ENCODE results near the gene HIPK4. TPM values are rescaled to one million over a fixed set of nuclear protein-coding genes. Genes with fewer than 3 reads are reported as not detected.
A peak's percentile ranks its signal among the peaks of the same experiment; 100 is the strongest.

The HIPK4 gene
- total and polyA plus RNA-seq, 9 of the 15 experiments (the other 6 are each of a cell fraction or from before 2014, with no cell fraction given) = 0.06 to 0.09 TPM; not detected in 7

- Histone ChIP-seq H3K79me2 (ENCODE audit: control insufficient read depth, insufficient read depth, low read length) (no peaks in the 10 kb centered on the region), H3K27ac (ENCODE audit: extremely low read depth, low read depth, low read length) (no peak overlapping the region), H2AFZ (ENCODE audit: low read depth, low read length) (no peak overlapping the region), H3K9ac (ENCODE audit: insufficient read depth in 1 of 2, low read depth in 2 of 2, low read length in 2 of 2) (no peak overlapping the region), H4K20me1 (replicated peaks; ENCODE audit: control insufficient read depth, insufficient read depth, low read length) (no peaks in the 10 kb centered on the region), H3K4me2 (ENCODE audit: insufficient read depth, low read length) (no peak overlapping the region), H3K4me1 (replicated peaks in 1 of 2; ENCODE audit: control insufficient read depth in 2 of 2, insufficient read depth in 2 of 2, low read length in 2 of 2) (peaks cover 32 to 63% of the 10 kb centered on the region in 2 experiments), H3K9me1 (ENCODE audit: control insufficient read depth, insufficient read depth, low read length) (no peaks in the 10 kb centered on the region), H3K36me3 (ENCODE audit: control insufficient read depth, insufficient read depth, low read length) (no peaks in the 10 kb centered on the region), H3K27me3 (ENCODE audit: control insufficient read depth in 2 of 2, insufficient read depth in 2 of 2, low read length in 2 of 2) (no peaks in the 10 kb centered on the region), H3K9me3 (replicated peaks; ENCODE audit: control insufficient read depth, insufficient read depth, low read depth, low read length) (no peaks in the 10 kb centered on the region), H3K4me3 (no peak overlapping the region)
- in situ Hi-C loops (cut with MboI) (no loop called here), intact Hi-C loops (cut with micrococcal nuclease) (no loop called here)
- TF ChIP-seq BCOR (IDR thresholded peaks at IDR 0.05) = peak; percentile 96
- TF ChIP-seq ADNP (tag; IDR thresholded peaks at IDR 0.05) = peak; percentile 86
- TF ChIP-seq HDAC2 (IDR thresholded peaks at IDR 0.05) = peak; percentile 76
- TF ChIP-seq ZNF696 (CRISPR knock-in tag; conservative IDR thresholded peaks at IDR 0.05) = no peak
- TF ChIP-seq PTBP1 (IDR thresholded peaks at IDR 0.05; ENCODE audit: low read depth, low read length) = 0 out of 2 replicates have a peak, but pooled peaks have one; percentile 69
- TF ChIP-seq ZNF57 (CRISPR knock-in tag; IDR thresholded peaks at IDR 0.05) = no peak
- 0 out of 3 replicates have a peak, but pooled peaks of 1 of the 2 experiments have one; percentile 32 for TF ChIP-seq CBX3 (IDR thresholded peaks at IDR 0.05; ENCODE audit: borderline replicate concordance in 1 of 2, low read length in 2 of 2)
- TF ChIP-seq RCOR1 (IDR thresholded peaks at IDR 0.05; ENCODE audit: borderline replicate concordance in 1 of 2, low read depth in 2 of 2, low read length in 2 of 2) = peak in 1 of 2 experiments; percentile 63; a peak in 1 of 4 replicates
- peak; percentile 88 for TF ChIP-seq RBM25 (IDR thresholded peaks at IDR 0.05; ENCODE audit: low read depth, low read length, severe bottlenecking)
- peak; percentile 73 to 91 for TF ChIP-seq KDM1A (IDR thresholded peaks at IDR 0.05)
- no peak for TF ChIP-seq HDAC3 (IDR thresholded peaks at IDR 0.05; ENCODE audit: borderline replicate concordance, partially characterized antibody)
- no peak for TF ChIP-seq HMBOX1 (IDR thresholded peaks at IDR 0.05)
- peak; percentile 43 for TF ChIP-seq CHD4 (IDR thresholded peaks at IDR 0.05; ENCODE audit: insufficient read depth, insufficient replicate concordance, low read depth, low read length, poor library complexity, severe bottlenecking)
- TF ChIP-seq PHF20 (IDR thresholded peaks at IDR 0.05; ENCODE audit: partially characterized antibody) = peak; percentile 50
- TF ChIP-seq SMARCA5 (IDR thresholded peaks at IDR 0.05) = peak; percentile 39; the same call in 1 of the 2 replicates
- ChIA-PET POLR2A (interaction anchor here (1.0 to 1.6 kb wide), 4 partner anchors 8 to 19 kb away, joined by 3 to 6 read pairs (median 5); no protein-coding TSS in a partner anchor), CTCF (ENCODE audit: low intra/inter-chr PET ratio) (no interaction called here)
- 85% methylated on average over 3 of the region's 4 CpGs for WGBS (ENCODE audit: insufficient coverage, low coverage, missing lambda C conversion rate)
- DNase-seq (ENCODE audit: extremely low read depth in 1 of 4, low spot score in 3 of 4) (no peak), ATAC-seq (no peak), FAIRE-seq (no peak)
- no TSS peak for BruUV-seq (replicated peaks)
Observed at GRCh38 chr19:40412866-40413265, 22.9 kb upstream of the HIPK4 start.

Data from K562 (cell line).